Fibroblast of villous mesenchyme (primary cell): ENCODE results near the gene PM20D2. TPM values are rescaled to one million over a fixed set of nuclear protein-coding genes. Genes with fewer than 3 reads are reported as not detected.

Experiments
- DNase-seq: peaks from one replicate; pipeline ENCODE4 v3.0.0-alpha.2; 2010; ENCODE audit warnings: low read depth
- H3K4me3 ChIP-seq: 2 replicates; pipeline ENCODE4 v1.5.1; 2011; ENCODE audit warnings: low read depth, mild to moderate bottlenecking, low read length
- CTCF ChIP-seq: IDR thresholded peaks from 2 replicates; pipeline ENCODE4 v1.5.1; 2012; ENCODE audit warnings: low read depth, mild to moderate bottlenecking, low read length; ENCODE audit not compliant: insufficient read depth
- total RNA-seq: library from RNA; depleted of rRNA; stranded (reverse); fragments of >200 nt; gene quantifications from 2 replicates; pipeline ENCODE4 v1.2.3, GENCODE V29; 2012

PM20D2 gene
- total RNA-seq, 1 donor, result 13.8 TPM

- no peak overlapping the region for H3K4me3 ChIP-seq
- TF ChIP-seq CTCF, result no peak
- no peak for DNase-seq
These were observed 68.3 kb downstream of the PM20D2 start for GRCh38 chr6:89214197-89214596.

Other genes starting within 250 kb of the PM20D2 start
- gene RNGTT, start 182.4 kb upstream of the PM20D2 start, total RNA-seq, result 22.9 and 38.0 TPM in 2 replicates
- gene PNRC1, start 65.3 kb upstream of the PM20D2 start, total RNA-seq, result 38.7 and 46.2 TPM in 2 replicates
- under 0.01 and 0.86 TPM in 2 replicates for gene SRSF12, start 28.0 kb upstream of the PM20D2 start, total RNA-seq
- gene GABRR1, start 71.3 kb downstream of the PM20D2 start, total RNA-seq, result not detected in 2 replicates
- under 0.01 and 0.32 TPM in 2 replicates for gene GABRR2, start 169.2 kb downstream of the PM20D2 start, total RNA-seq
- 47.7 and 54.4 TPM in 2 replicates for gene UBE2J1, start 206.7 kb downstream of the PM20D2 start, total RNA-seq